DND-41 (cell line): ENCODE data around the gene ZDHHC1.
"Not testable (repeated sequence)": the region's sequence is repeated elsewhere in the genome, so short reads cannot be mapped to it uniquely, and the experiment has no call there.

Experiments
- ATAC-seq: fragments of 200-7000 bp; cut with Tn5 transposase; 3 replicates; pipeline ENCODE4 v1.9.1; 2021; ENCODE audit warnings: low read depth; ENCODE audit not compliant: insufficient read depth
- DNase-seq: peaks from one replicate; pipeline ENCODE4 v3.0.0-alpha.2; 2020
- H2AFZ ChIP-seq: 2 replicates; pipeline ENCODE4 v1.6.0; 2012; ENCODE audit warnings: low read depth, low read length
- H3K27ac ChIP-seq: 2 replicates; pipeline ENCODE4 v1.5.1; 2012; ENCODE audit warnings: low read length, inconsistent platforms
- H3K27me3 ChIP-seq: fragments of 200-600 bp; sonication (generic); 2 replicates; pipeline ENCODE4 v1.6.0; 2012; ENCODE audit warnings: low read length, mild to moderate bottlenecking, inconsistent platforms; ENCODE audit not compliant: insufficient read depth, poor library complexity
- H3K36me3 ChIP-seq: 2 replicates; pipeline ENCODE4 v1.5.1; 2012; ENCODE audit warnings: low read length, inconsistent platforms; ENCODE audit not compliant: insufficient read depth
- H3K4me1 ChIP-seq: 2 replicates; pipeline ENCODE4 v1.5.1; 2012; ENCODE audit warnings: mild to moderate bottlenecking, low read length; ENCODE audit not compliant: insufficient read depth
- H3K4me2 ChIP-seq: 2 replicates; pipeline ENCODE4 v1.6.0; 2012; ENCODE audit warnings: mild to moderate bottlenecking, moderate library complexity, low read length, inconsistent platforms; ENCODE audit not compliant: insufficient read depth
- H3K4me3 ChIP-seq, 2 experiments: fragments of 200-600 bp in 1 of 2; shearing (Covaris generic) in 1 of 2; 2 replicates each; pipeline ENCODE4 v1.5.1; 2012 to 2016; ENCODE audit warnings: inconsistent platforms in 2 of 2, low read length in 2 of 2, mild to moderate bottlenecking in 2 of 2, low read depth in 1 of 2, moderate library complexity in 1 of 2
- H3K79me2 ChIP-seq: 2 replicates; pipeline ENCODE4 v1.6.0; 2012; ENCODE audit warnings: low read length, inconsistent platforms; ENCODE audit not compliant: insufficient read depth
- H3K9ac ChIP-seq: 2 replicates; pipeline ENCODE4 v1.6.0; 2012; ENCODE audit warnings: low read depth, mild to moderate bottlenecking, inconsistent platforms, low read length, moderate library complexity
- H3K9me3 ChIP-seq: 2 replicates; pipeline ENCODE4 v1.5.1; 2012; ENCODE audit warnings: low read length, moderate library complexity, mild to moderate bottlenecking, inconsistent platforms; ENCODE audit not compliant: insufficient read depth, severe bottlenecking
- H4K20me1 ChIP-seq: 2 replicates; pipeline ENCODE4 v1.6.0; 2012; ENCODE audit warnings: low read length; ENCODE audit not compliant: insufficient read depth
- CTCF ChIP-seq: IDR thresholded peaks from 2 replicates; pipeline ENCODE4 v1.5.1; 2012; ENCODE audit warnings: borderline replicate concordance, low read length, moderate library complexity, mild to moderate bottlenecking; ENCODE audit not compliant: poor library complexity, severe bottlenecking; ENCODE audit errors: extremely low read depth
- EZH2 ChIP-seq: IDR thresholded peaks from 3 replicates; pipeline ENCODE4 v1.6.1; 2012; ENCODE audit warnings: borderline replicate concordance, low read depth, mild to moderate bottlenecking, moderate library complexity, low read length, inconsistent platforms; ENCODE audit not compliant: severe bottlenecking

Gene ZDHHC1

DNA sequence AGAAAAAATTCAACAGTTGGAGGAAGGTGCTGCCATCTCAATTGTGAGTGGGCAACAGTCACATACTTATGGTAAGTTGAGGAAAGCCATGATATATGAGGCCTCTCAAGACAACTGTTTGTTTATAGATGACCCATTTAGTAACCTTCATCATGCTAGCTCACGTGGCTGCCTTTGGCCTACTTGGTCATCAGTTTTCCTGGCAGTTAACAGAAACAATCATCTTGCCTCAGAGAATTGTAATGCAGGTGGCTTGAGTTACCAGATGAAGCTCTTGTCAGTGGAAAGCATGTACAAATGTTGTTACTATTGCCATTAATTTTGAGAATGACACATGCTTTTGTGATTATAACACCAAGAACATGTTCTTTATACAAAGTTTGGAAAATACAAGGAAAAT is 37.6 kb downstream of the ZDHHC1 start:
- Histone ChIP-seq H2AFZ (no peak overlapping the region), H3K4me1 (no peaks in the 10 kb centered on the region), H3K4me3 (no peak overlapping the region), H3K36me3 (no peaks in the 10 kb centered on the region), H3K27me3 (peaks cover 8% of the 10 kb centered on the region), H3K4me2 (no peak overlapping the region), H3K9ac (no peak overlapping the region), H3K9me3 (no peaks in the 10 kb centered on the region), H3K79me2 (no peaks in the 10 kb centered on the region), H3K27ac (no peak overlapping the region), H4K20me1 (no peaks in the 10 kb centered on the region)
- TF ChIP-seq CTCF (no peak), EZH2 (no peak)
- DNase-seq = no peak
- no peak for ATAC-seq

DNA sequence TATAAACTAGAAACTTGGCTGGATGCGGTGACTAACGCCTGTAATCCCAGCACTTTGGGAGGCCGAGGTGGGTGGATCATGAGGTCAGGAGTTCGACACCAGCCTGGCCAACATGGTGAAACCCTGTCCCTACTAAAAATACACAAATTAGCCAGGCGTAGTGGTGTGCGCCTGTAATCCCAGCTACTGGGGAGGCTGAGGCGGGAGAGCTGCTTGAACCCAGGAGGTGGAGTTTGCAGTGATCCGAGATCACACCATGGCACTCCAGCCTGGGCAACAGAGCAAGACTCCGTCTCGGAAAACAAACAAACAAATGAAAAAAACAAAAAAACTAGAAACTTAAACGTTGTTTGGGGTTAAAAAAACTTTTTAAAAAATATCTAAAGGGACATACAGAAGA is 40.3 kb downstream of the ZDHHC1 start:
- not testable (repeated sequence) for H3K4me3 ChIP-seq, H3K9me3 ChIP-seq, H3K79me2 ChIP-seq, H3K27me3 ChIP-seq, H3K4me2 ChIP-seq, H3K9ac ChIP-seq, H2AFZ ChIP-seq, H3K27ac ChIP-seq, H4K20me1 ChIP-seq, ATAC-seq, H3K4me1 ChIP-seq, DNase-seq, H3K36me3 ChIP-seq

GRCh38 chr16:67372664-67373063 is 43.6 kb downstream of the ZDHHC1 start:
- ATAC-seq = no peak
- no peak for DNase-seq
- Histone ChIP-seq H3K79me2 (no peaks in the 10 kb centered on the region), H3K36me3 (no peaks in the 10 kb centered on the region), H3K4me2 (no peak overlapping the region), H3K9ac (no peak overlapping the region), H3K4me3 (no peak overlapping the region), H3K27ac (no peak overlapping the region), H3K9me3 (no peaks in the 10 kb centered on the region), H2AFZ (no peak overlapping the region), H3K4me1 (no peaks in the 10 kb centered on the region), H4K20me1 (no peaks in the 10 kb centered on the region), H3K27me3 (peaks cover 8% of the 10 kb centered on the region)
- TF ChIP-seq EZH2 (no peak), CTCF (peak; percentile 47)

GRCh38 chr16:67370661-67371060 is 45.6 kb downstream of the ZDHHC1 start:
- DNase-seq (no peak), ATAC-seq (no peak)
- no peak overlapping the region for H2AFZ ChIP-seq
- no peak overlapping the region for H3K27ac ChIP-seq
- H3K9me3 ChIP-seq = no peaks in the 10 kb centered on the region
- H3K79me2 ChIP-seq = no peaks in the 10 kb centered on the region
- H3K36me3 ChIP-seq = no peaks in the 10 kb centered on the region
- no peak for TF ChIP-seq EZH2
- no peak for TF ChIP-seq CTCF
- no peaks in the 10 kb centered on the region for H3K27me3 ChIP-seq
- H3K4me3 ChIP-seq = no peak overlapping the region
- no peaks in the 10 kb centered on the region for H4K20me1 ChIP-seq
- no peak overlapping the region for H3K4me2 ChIP-seq
- H3K9ac ChIP-seq = no peak overlapping the region
- no peaks in the 10 kb centered on the region for H3K4me1 ChIP-seq
